PFSK-1 (cell line): Measurements from ENCODE around the gene MINAR1.

Source experiments
- POLR2AphosphoS5 ChIP-seq: IDR thresholded peaks from 2 replicates; pipeline ENCODE4 v1.6.1; 2012; ENCODE audit warnings: low read depth, mild to moderate bottlenecking, control low read depth, low read length, moderate library complexity
- SIN3A ChIP-seq: IDR thresholded peaks from 2 replicates; pipeline ENCODE4 v1.6.1; 2012; ENCODE audit warnings: mild to moderate bottlenecking, low read length, moderate library complexity, borderline replicate concordance; ENCODE audit not compliant: insufficient read depth
- TAF1 ChIP-seq: IDR thresholded peaks from 2 replicates; pipeline ENCODE4 v1.6.1; 2012; ENCODE audit warnings: low read length, control low read depth, borderline replicate concordance; ENCODE audit not compliant: insufficient read depth
- TF ChIP-seq, protein P1 (sequence below), 2 experiments: IDR thresholded peaks; 2 replicates each; pipeline versions ENCODE4 v1.6.1 to v1.8.0; 2011 to 2012; ENCODE audit warnings: low read depth in 2 of 2, low read length in 2 of 2, control low read depth in 1 of 2, inconsistent platforms in 1 of 2, mild to moderate bottlenecking in 1 of 2, moderate library complexity in 1 of 2; ENCODE audit not compliant: insufficient read depth in 1 of 2

DNA sequence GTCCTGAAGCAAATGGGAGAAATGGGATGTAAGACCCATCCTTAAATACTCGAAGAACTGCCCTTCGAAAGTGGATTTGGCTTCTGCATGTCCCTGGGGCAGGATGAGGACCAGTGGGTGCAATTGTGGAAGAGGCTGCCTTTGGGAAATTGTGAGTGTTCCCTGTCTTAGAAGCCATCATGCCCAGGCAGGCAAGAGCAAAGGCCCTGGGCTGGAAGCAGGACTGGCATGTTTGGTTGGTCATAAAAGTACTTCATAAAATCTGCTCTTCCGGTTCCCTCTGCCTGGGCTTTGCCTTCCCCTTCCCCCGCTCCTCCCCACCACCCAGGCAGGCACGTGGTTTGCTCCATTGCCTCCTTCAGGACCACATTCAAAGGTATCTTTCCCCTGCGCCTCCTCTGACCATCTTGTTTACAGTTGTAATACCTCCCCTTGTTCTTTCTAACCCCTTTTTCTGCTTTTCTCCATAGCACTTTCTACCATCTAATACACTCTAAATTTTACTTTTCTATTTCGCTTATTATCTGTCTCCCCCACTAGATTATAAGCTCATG, 8.3 kb downstream of the MINAR1 start:
- TF ChIP-seq SIN3A (no peak), POLR2AphosphoS5 (no peak), TAF1 (no peak)
- TF ChIP-seq, protein P1, sequence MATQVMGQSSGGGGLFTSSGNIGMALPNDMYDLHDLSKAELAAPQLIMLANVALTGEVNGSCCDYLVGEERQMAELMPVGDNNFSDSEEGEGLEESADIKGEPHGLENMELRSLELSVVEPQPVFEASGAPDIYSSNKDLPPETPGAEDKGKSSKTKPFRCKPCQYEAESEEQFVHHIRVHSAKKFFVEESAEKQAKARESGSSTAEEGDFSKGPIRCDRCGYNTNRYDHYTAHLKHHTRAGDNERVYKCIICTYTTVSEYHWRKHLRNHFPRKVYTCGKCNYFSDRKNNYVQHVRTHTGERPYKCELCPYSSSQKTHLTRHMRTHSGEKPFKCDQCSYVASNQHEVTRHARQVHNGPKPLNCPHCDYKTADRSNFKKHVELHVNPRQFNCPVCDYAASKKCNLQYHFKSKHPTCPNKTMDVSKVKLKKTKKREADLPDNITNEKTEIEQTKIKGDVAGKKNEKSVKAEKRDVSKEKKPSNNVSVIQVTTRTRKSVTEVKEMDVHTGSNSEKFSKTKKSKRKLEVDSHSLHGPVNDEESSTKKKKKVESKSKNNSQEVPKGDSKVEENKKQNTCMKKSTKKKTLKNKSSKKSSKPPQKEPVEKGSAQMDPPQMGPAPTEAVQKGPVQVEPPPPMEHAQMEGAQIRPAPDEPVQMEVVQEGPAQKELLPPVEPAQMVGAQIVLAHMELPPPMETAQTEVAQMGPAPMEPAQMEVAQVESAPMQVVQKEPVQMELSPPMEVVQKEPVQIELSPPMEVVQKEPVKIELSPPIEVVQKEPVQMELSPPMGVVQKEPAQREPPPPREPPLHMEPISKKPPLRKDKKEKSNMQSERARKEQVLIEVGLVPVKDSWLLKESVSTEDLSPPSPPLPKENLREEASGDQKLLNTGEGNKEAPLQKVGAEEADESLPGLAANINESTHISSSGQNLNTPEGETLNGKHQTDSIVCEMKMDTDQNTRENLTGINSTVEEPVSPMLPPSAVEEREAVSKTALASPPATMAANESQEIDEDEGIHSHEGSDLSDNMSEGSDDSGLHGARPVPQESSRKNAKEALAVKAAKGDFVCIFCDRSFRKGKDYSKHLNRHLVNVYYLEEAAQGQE (IDR thresholded peaks at IDR 0.05; ENCODE audit: insufficient read depth in 1 of 2, low read depth in 2 of 2, low read length in 2 of 2): no peak
